WTC11 (cell line): Measurements from ENCODE around the gene CORO1C.

ENCODE experiments used
- ATF1 ChIP-seq: sonication (generic); formaldehyde crosslinking; IDR thresholded peaks from 2 replicates; pipeline ENCODE4 v1.8.1; 2023; ENCODE audit warnings: mild to moderate bottlenecking, moderate library complexity, missing genetic modification reagents
- CTCF ChIP-seq: fragments of 200-600 bp; IDR thresholded peaks from 2 replicates; pipeline ENCODE4 v1.8.0; 2022; ENCODE audit warnings: antibody characterized with exemption
- GTF2I ChIP-seq: fragments of 250-450 bp; sonication (Bioruptor Pico); conservative IDR thresholded peaks from 2 replicates; pipeline ENCODE4 v1.4.0; 2021; ENCODE audit warnings: mild to moderate bottlenecking
- JUN ChIP-seq: sonication (generic); formaldehyde crosslinking; IDR thresholded peaks from 2 replicates; pipeline ENCODE4 v1.8.0; 2023; ENCODE audit warnings: mild to moderate bottlenecking, missing genetic modification reagents
- MXD4 ChIP-seq: fragments of 250-450 bp; sonication (Bioruptor Pico); IDR thresholded peaks from 2 replicates; pipeline ENCODE4 v1.8.0; 2021; ENCODE audit warnings: mild to moderate bottlenecking, moderate library complexity, borderline replicate concordance
- NFYB ChIP-seq: sonication (generic); formaldehyde crosslinking; conservative IDR thresholded peaks from 2 replicates; pipeline ENCODE4 v1.8.0; 2022; ENCODE audit warnings: low read depth, missing genetic modification reagents
- NR2C2 ChIP-seq: sonication (generic); formaldehyde crosslinking; IDR thresholded peaks from 2 replicates; pipeline ENCODE4 v1.8.0; 2022; ENCODE audit warnings: mild to moderate bottlenecking, missing genetic modification reagents
- SMAD4 ChIP-seq: sonication (generic); formaldehyde crosslinking; IDR thresholded peaks from 2 replicates; pipeline ENCODE4 v1.8.0; 2022; ENCODE audit warnings: mild to moderate bottlenecking, missing genetic modification reagents
- ZNF416 ChIP-seq: fragments of 250-450 bp; sonication (Bioruptor Pico); IDR thresholded peaks from 2 replicates; pipeline ENCODE4 v1.9.0; 2021; ENCODE audit warnings: mild to moderate bottlenecking, inconsistent platforms
- TF ChIP-seq, protein P1 (sequence below): sonication (generic); formaldehyde crosslinking; IDR thresholded peaks from 2 replicates; pipeline ENCODE4 v1.8.0; 2023; ENCODE audit warnings: mild to moderate bottlenecking, missing genetic modification reagents
- TF ChIP-seq, protein P2 (sequence below): sonication (generic); formaldehyde crosslinking; conservative IDR thresholded peaks from 2 replicates; pipeline ENCODE4 v1.8.1; 2023; ENCODE audit warnings: mild to moderate bottlenecking, low read depth, missing genetic modification reagents, moderate library complexity
- TF ChIP-seq, protein P3 (sequence below): sonication (generic); formaldehyde crosslinking; IDR thresholded peaks from 2 replicates; pipeline ENCODE4 v1.8.1; 2022; ENCODE audit warnings: missing genetic modification reagents, borderline replicate concordance
- TF ChIP-seq, protein P4 (sequence below): sonication (generic); formaldehyde crosslinking; IDR thresholded peaks from 2 replicates; pipeline ENCODE4 v1.8.0; 2023; ENCODE audit warnings: missing genetic modification reagents, mild to moderate bottlenecking, borderline replicate concordance
- TF ChIP-seq, protein P5 (sequence below): sonication (generic); formaldehyde crosslinking; IDR thresholded peaks from 2 replicates; pipeline ENCODE4 v1.8.1; 2023; ENCODE audit warnings: mild to moderate bottlenecking, missing genetic modification reagents, moderate library complexity

- TF ChIP-seq GTF2I (no peak), CTCF (no peak), SMAD4 (CRISPR knock-in tag) (no peak), ATF1 (CRISPR knock-in tag) (no peak), JUN (no peak), ZNF416 (CRISPR knock-in tag) (no peak), NFYB (no peak), MXD4 (CRISPR knock-in tag) (no peak), NR2C2 (CRISPR knock-in tag) (no peak)
- TF ChIP-seq, protein P1, sequence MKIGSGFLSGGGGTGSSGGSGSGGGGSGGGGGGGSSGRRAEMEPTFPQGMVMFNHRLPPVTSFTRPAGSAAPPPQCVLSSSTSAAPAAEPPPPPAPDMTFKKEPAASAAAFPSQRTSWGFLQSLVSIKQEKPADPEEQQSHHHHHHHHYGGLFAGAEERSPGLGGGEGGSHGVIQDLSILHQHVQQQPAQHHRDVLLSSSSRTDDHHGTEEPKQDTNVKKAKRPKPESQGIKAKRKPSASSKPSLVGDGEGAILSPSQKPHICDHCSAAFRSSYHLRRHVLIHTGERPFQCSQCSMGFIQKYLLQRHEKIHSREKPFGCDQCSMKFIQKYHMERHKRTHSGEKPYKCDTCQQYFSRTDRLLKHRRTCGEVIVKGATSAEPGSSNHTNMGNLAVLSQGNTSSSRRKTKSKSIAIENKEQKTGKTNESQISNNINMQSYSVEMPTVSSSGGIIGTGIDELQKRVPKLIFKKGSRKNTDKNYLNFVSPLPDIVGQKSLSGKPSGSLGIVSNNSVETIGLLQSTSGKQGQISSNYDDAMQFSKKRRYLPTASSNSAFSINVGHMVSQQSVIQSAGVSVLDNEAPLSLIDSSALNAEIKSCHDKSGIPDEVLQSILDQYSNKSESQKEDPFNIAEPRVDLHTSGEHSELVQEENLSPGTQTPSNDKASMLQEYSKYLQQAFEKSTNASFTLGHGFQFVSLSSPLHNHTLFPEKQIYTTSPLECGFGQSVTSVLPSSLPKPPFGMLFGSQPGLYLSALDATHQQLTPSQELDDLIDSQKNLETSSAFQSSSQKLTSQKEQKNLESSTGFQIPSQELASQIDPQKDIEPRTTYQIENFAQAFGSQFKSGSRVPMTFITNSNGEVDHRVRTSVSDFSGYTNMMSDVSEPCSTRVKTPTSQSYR (CRISPR knock-in tag): no peak
- TF ChIP-seq, protein P2, sequence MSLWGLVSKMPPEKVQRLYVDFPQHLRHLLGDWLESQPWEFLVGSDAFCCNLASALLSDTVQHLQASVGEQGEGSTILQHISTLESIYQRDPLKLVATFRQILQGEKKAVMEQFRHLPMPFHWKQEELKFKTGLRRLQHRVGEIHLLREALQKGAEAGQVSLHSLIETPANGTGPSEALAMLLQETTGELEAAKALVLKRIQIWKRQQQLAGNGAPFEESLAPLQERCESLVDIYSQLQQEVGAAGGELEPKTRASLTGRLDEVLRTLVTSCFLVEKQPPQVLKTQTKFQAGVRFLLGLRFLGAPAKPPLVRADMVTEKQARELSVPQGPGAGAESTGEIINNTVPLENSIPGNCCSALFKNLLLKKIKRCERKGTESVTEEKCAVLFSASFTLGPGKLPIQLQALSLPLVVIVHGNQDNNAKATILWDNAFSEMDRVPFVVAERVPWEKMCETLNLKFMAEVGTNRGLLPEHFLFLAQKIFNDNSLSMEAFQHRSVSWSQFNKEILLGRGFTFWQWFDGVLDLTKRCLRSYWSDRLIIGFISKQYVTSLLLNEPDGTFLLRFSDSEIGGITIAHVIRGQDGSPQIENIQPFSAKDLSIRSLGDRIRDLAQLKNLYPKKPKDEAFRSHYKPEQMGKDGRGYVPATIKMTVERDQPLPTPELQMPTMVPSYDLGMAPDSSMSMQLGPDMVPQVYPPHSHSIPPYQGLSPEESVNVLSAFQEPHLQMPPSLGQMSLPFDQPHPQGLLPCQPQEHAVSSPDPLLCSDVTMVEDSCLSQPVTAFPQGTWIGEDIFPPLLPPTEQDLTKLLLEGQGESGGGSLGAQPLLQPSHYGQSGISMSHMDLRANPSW (CRISPR knock-in tag): no peak
- TF ChIP-seq, protein P3, sequence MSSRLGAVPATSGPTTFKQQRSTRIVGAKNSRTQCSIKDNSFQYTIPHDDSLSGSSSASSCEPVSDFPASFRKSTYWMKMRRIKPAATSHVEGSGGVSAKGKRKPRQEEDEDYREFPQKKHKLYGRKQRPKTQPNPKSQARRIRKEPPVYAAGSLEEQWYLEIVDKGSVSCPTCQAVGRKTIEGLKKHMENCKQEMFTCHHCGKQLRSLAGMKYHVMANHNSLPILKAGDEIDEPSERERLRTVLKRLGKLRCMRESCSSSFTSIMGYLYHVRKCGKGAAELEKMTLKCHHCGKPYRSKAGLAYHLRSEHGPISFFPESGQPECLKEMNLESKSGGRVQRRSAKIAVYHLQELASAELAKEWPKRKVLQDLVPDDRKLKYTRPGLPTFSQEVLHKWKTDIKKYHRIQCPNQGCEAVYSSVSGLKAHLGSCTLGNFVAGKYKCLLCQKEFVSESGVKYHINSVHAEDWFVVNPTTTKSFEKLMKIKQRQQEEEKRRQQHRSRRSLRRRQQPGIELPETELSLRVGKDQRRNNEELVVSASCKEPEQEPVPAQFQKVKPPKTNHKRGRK (CRISPR knock-in tag): no peak
- TF ChIP-seq, protein P4, sequence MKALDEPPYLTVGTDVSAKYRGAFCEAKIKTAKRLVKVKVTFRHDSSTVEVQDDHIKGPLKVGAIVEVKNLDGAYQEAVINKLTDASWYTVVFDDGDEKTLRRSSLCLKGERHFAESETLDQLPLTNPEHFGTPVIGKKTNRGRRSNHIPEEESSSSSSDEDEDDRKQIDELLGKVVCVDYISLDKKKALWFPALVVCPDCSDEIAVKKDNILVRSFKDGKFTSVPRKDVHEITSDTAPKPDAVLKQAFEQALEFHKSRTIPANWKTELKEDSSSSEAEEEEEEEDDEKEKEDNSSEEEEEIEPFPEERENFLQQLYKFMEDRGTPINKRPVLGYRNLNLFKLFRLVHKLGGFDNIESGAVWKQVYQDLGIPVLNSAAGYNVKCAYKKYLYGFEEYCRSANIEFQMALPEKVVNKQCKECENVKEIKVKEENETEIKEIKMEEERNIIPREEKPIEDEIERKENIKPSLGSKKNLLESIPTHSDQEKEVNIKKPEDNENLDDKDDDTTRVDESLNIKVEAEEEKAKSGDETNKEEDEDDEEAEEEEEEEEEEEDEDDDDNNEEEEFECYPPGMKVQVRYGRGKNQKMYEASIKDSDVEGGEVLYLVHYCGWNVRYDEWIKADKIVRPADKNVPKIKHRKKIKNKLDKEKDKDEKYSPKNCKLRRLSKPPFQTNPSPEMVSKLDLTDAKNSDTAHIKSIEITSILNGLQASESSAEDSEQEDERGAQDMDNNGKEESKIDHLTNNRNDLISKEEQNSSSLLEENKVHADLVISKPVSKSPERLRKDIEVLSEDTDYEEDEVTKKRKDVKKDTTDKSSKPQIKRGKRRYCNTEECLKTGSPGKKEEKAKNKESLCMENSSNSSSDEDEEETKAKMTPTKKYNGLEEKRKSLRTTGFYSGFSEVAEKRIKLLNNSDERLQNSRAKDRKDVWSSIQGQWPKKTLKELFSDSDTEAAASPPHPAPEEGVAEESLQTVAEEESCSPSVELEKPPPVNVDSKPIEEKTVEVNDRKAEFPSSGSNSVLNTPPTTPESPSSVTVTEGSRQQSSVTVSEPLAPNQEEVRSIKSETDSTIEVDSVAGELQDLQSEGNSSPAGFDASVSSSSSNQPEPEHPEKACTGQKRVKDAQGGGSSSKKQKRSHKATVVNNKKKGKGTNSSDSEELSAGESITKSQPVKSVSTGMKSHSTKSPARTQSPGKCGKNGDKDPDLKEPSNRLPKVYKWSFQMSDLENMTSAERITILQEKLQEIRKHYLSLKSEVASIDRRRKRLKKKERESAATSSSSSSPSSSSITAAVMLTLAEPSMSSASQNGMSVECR: no peak
- TF ChIP-seq, protein P5, sequence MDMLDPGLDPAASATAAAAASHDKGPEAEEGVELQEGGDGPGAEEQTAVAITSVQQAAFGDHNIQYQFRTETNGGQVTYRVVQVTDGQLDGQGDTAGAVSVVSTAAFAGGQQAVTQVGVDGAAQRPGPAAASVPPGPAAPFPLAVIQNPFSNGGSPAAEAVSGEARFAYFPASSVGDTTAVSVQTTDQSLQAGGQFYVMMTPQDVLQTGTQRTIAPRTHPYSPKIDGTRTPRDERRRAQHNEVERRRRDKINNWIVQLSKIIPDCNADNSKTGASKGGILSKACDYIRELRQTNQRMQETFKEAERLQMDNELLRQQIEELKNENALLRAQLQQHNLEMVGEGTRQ: no peak
Measured at GRCh38 chr12:108620236-108620879, 111.0 kb downstream of the CORO1C start.
